ENCODE results near the gene ABCA4.

Gene ABCA4

DNA sequence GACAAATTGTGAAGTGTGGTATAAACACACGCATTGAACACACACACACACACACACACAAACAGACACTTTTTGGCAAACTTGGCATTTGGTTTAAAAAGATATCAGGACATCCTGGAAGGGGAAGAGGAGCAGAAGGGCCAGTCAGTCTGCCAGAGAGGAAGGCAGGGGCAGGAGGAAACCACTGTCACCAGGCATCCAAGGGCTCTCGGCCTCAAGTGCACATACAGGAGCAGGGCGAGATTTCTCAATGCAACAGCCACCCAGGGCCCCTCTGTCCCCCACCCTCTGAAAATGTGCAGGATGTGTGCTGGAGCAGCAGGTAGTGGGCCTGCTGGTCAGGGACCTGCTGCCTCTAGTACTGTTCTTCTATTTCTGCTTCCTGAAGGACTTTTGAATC is 71.2 kb downstream of the ABCA4 start:
- no peak for DNase-seq

- no peak for DNase-seq
Measured at GRCh38 chr1:94048413-94049164, 72.4 kb downstream of the ABCA4 start.

DNA sequence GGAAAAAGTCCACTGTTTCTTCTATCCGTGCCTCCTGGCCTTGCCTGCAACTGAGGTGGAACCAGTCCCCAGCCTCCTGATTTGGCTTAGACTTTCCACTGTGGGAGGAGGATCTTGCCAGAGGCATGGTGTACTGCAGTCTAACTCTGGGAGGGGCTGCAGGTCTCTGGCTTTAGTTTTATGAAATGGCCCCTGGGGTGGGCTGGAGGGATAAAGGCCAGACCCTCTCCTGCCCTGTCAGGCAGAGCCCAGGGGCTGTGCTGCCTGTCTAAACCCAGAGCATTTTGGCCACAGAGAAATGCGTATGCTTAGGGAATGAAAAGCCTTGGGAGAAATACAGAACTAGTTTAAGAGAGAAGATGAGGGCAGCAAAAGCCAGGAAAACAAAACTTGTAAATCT is 73.0 kb downstream of the ABCA4 start:
- no peak for DNase-seq

DNA sequence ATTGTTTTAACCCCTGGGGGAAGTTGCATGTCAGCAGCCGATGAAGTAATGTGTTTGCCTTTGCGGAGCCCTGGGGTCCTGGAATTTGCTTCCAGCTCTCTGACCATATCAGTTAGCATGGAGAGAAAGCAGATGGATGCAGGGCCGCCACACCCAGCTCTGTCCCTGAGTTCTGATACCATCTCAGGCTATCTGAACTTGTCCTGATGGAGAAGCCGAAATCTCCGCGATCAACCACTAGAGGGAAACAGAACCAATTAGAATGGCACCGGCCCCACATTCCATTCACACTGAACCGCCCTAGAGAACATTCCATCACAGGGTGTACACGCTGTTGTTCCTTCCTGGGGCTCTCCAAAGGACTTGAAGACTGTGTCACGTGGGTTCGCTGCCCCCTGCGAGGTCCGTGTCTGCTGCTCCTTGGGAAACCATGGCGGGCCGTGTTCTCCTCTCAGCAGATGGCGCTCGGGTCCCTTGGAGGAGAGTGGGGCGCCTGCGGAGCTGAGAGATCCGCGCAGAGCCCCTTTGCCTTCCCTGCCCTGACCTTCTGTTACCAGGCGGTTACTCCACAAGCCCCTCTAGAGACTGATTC is 75.4 kb downstream of the ABCA4 start:
- DNase-seq: peak; percentile 99

GRCh38 chr1:94044891-94045290 is 76.1 kb downstream of the ABCA4 start:
- no peak for DNase-seq

- DNase-seq: no peak
Measured at GRCh38 chr1:94044290-94044790, 76.6 kb downstream of the ABCA4 start.

DNA sequence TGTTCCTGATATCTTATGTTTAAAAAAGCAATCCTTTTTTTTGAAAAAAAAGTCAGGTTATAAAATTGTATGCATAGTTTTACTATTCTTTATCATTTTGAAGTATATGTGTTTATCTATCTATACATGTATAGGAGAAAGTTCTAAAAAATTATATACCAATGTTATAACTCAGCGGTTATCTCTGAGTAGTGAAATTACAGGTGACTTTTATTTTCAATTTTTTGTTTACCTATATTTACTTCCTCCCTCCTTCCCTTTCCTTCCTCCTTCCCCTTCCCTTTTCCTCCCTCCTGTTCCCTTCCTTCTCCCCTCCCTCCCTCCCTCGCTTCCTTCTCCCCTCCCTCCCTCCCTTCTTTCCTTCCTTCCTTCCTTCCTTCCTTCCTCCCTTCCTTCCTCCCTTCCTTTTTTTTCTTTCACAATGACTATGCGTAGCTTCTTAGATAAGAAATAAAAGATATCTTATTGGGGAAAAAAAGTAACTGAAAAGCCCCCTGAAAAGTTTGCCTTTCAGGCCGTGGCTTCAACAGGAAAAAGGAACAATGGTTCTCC is 77.1 kb downstream of the ABCA4 start:
- no peak for DNase-seq

- no peak for DNase-seq
Measured at GRCh38 chr1:94042388-94042787, 78.6 kb downstream of the ABCA4 start.

DNA sequence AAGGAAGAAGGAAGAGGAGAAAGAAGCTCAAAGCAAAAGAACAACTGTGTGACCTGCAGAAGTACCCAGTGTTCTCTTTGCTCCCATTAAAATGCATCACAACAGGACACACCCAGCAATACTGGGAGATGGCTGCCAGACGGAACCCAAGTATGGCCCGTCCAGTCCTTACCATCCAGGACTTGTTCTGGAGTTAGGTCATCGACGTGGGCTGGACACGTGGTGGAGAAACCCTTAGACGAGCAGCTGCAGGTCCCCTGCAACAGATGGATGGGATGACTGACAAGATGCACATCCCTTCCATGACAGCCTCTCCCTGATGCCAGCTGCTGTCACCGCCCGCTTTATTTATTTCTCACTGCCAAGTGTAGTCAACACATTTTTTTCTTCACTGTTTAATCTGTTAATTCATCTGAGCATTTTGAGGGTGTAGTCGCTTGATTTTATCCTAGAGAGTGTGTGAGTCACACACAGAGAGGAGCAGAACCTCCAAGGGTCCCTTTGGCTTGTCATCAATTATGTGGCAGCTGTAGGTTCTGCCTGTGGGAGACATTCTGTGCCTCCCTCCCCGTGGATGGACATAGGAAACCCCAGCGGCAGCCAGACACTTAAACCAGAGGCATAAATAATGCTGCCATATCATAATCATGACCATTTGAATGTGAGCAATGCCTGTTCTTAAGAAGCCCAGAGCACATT is 80.9 kb downstream of the ABCA4 start:
- DNase-seq: peak; percentile 60

- peak; percentile 74 for DNase-seq
Measured at GRCh38 chr1:94039514-94039870, 81.5 kb downstream of the ABCA4 start.

DNA sequence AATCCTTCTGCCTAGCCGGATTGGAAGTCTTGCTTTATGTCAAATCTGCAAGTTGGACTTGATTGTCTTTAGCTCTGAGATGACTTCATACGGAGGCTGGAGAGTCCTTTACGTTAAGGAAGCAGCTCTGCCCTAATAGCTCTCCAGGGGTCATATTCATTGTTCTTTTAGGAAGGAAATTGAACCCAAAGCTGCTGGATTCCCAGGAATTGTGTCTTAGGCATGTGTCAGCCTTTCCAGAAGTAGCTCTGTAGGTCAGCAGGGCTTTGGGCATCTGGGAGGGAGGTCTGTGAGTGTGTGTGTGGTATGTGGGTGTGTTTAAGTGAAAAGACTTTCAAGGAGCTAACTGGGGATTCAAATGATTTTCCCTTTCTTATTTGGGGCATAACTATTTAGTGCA is 82.4 kb downstream of the ABCA4 start:
- peak; percentile 54 for DNase-seq

DNA sequence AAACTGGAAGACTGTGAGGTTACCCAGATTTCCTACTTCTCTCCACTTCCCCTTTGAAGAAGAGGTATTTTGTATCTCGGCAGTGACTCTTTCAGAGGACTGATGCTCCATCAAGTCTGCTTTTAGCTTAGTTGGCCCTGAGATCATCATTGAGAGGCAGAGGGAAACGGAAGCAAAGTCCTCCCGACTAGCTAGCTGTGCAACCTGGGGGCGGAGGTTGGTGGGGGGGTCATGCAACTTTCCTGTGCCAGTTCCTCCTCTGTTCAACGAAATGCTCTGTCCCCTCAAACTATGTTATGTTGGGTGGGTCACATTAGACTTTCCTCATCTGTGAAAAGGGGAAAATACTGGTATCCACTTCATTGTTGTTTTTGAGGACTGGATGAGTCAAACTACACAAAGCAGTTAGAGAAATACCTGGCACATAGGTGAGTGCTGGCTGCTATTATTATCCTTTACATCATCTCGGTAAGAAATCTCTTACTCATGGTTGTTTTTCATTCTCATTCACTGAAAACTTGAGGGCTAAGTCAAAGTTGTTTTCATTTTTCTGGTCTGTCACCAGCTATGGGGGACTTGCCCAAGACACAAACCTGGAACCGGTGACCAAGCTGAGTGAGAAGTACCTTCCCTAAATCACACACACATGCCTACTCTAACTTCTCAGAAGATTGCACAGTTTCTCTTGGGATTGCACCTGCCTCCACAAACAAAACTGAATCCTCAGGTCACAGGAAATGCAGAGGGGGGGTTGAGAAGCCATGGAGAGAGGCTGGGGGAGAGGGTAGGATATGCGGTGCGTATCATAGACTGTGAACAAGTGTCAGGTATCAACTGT is 83.3 kb downstream of the ABCA4 start:
- no peak for DNase-seq

DNA sequence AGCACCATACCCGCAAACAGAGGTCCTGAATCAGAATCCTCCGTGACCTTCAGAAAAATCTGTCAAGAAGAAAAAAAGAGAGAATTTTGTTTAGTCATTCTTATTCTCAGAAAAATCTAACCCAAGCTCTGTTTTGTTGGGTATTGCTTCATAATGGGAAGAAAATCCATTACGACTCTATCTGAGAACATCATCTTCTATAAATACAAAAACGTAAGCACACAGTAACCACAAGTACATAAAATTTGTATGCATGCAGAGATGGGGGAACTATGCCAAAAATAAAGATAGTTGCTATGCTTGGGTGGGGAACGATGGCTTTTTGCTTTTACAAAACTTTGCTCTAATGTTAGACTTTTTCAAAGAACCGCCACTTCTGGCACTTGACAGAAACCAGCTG is 84.2 kb downstream of the ABCA4 start:
- peak; percentile 77 for DNase-seq

- DNase-seq: no peak
Measured at GRCh38 chr1:94033849-94034248, 87.1 kb downstream of the ABCA4 start.

GRCh38 chr1:94032637-94033036 is 88.3 kb downstream of the ABCA4 start:
- no peak for DNase-seq

DNA sequence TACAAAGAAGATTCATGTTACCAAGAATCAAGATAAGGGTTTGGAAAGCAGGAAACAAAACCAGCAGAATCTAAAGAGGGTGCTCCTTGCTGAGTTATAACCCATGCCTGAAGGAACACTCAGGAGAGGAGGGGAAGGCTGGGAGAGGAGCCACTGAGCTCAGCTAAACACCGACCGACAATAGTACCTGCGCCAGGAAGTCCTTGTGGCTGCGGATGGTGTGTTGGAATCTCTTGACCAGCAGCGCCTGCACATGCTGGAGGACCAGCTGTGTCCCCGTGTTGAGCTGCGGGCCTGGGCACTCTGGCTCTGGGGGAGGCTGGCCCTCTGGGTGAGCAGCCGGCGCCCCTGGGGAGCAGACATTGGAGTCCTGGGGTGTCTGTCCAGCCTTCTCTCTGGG is 89.4 kb downstream of the ABCA4 start:
- DNase-seq: no peak

DNA sequence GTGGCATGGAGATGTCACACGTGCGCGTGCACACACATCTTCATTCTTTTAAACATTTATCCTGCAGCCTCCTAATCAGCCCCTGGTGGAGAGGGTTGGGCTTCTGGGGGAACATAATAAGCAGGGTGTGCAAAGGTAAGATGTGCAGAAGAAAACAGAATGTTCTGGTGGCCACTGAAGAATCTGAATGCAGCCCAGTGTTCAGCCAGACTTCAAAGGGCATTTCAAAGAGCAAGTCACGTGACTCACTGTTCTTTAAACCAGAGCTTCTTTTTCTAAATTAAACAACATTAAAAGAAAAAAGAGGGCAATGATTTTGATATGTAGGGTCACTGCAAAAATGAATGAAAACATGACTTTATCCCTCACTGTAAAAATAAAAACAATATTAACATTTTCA is 89.8 kb downstream of the ABCA4 start:
- DNase-seq: no peak

- DNase-seq: no peak
Measured at GRCh38 chr1:94029130-94029993, 91.6 kb downstream of the ABCA4 start.

DNA sequence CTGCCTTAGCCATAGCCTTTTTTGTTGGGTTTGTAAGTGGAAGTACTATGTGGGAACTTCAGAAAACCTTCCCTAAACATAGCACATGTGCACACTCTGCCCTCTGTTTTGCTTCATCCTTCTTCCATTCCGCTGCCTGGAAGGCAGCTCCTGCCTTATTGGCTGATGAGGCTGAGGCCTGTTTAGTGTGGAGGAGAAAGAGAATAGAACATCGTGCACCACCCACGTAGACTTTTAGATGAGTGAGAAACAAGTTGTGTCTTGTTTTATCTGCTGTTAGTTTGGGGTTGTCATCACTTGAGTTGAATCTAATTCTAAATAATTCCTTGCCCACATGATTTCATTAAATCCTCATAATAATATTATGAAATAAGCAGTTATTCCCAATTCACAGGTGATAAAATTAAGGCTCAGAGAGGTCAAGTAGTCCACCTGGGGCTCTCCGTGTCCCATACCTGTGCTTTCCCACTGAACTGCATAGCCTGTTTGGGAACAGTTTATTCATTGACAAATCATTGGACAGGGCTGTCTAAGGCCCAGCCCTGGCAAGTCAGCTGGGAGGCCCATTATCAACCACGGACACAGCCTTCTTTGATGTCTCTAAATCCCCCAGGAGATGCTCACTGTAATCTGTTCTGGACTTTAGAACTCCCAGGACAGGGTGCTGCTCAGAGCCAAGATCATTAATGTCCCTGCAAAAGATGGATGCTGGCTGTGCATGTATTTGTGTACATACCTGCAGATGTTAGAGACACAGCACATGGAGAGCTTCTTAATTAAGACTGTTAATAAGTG is 93.0 kb downstream of the ABCA4 start:
- no peak for DNase-seq

DNA sequence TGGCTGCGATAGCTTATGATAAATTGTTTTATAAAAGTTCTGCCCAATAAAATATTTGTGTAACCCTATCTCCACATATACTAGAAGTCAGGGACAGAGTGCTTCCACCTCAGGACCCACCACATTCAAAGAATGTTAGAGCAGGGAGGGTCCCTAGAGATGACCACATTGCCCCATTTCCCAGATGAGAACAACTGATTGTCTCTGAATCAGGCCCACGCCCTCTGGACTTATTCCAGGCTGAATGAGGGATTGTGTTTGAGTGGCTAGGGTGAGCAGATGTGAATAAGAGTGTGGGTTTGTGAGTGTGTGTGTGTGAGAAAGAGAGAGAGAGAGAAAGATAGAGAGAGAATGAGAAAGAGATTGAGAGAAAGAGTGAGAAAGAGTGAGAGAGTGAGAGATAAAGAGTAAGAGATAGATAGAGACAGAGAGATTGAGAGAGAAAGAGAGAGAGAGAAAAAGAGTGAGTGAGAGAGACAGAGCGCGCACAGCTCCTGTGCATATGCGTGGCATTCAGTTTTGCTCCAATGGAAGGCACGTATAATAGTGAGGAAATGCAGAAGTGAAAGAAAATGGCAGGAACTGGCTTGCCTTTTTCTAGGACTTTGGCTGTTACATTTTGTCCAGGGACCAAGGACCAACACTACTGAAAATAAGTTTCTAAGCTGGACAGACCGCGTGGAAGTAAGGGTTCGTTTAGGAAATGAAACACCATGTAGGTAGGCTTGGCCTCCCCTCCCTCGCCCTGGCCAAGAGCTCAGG is 94.1 kb downstream of the ABCA4 start:
- DNase-seq: no peak

Measured in EL (cell line).